WTC11 (cell line): ENCODE results near the gene PRPSAP2. TPM values are rescaled to one million over a fixed set of nuclear protein-coding genes. Genes with fewer than 3 reads are reported as not detected.

Source experiments
- ATAC-seq: fragments of 200-7000 bp; cut with Tn5 transposase; 2 replicates; pipeline ENCODE4 v1.10.0; 2021; ENCODE audit warnings: mild to moderate bottlenecking, moderate library complexity
- CTCF ChIA-PET: fragments of 300-600 bp; sonication (Branson Sonifier 250); formaldehyde crosslinking; loops from one replicate; lab custom pipeline; 2021; ENCODE audit warnings: antibody characterized with exemption; lab: Charles Lee
- POLR2A ChIA-PET: fragments of 350-600 bp; sonication (Branson Sonifier 250); formaldehyde crosslinking; loops from one replicate; lab custom pipeline; 2021; ENCODE audit warnings: antibody characterized with exemption; lab: Charles Lee
- DNase-seq: peaks from one replicate; pipeline ENCODE4 v3.0.0; 2021; ENCODE audit warnings: low spot score
- H3K27ac Mint-ChIP-seq: 2 replicates; pipeline ENCODE4 v1.8.0; 2021; ENCODE audit warnings: mixed read lengths
- H3K27me3 Mint-ChIP-seq: 2 replicates; pipeline ENCODE4 v1.8.0; 2021; ENCODE audit warnings: low read depth, mild to moderate bottlenecking, moderate library complexity, mixed read lengths
- H3K36me3 Mint-ChIP-seq: 2 replicates; pipeline ENCODE4 v1.8.0; 2021; ENCODE audit warnings: mixed read lengths
- H3K4me1 Mint-ChIP-seq: 2 replicates; pipeline ENCODE4 v1.8.0; 2022; ENCODE audit warnings: mixed read lengths
- H3K4me3 Mint-ChIP-seq: 2 replicates; pipeline ENCODE4 v1.8.0; 2021; ENCODE audit warnings: mild to moderate bottlenecking, moderate library complexity, mixed read lengths
- H3K9me3 Mint-ChIP-seq: 2 replicates; pipeline ENCODE4 v1.8.0; 2021; ENCODE audit warnings: mixed read lengths
- CREB1 ChIP-seq: sonication (generic); formaldehyde crosslinking; IDR thresholded peaks from 2 replicates; pipeline ENCODE4 v1.8.0; 2023; ENCODE audit warnings: mild to moderate bottlenecking, missing genetic modification reagents
- E2F1 ChIP-seq: sonication (generic); formaldehyde crosslinking; IDR thresholded peaks from 2 replicates; pipeline ENCODE4 v1.8.0; 2022; ENCODE audit warnings: mild to moderate bottlenecking, missing genetic modification reagents
- E2F5 ChIP-seq: sonication (generic); formaldehyde crosslinking; IDR thresholded peaks from 2 replicates; pipeline ENCODE4 v1.8.1; 2022; ENCODE audit warnings: mild to moderate bottlenecking, moderate library complexity, missing genetic modification reagents
- EMX1 ChIP-seq: fragments of 250-450 bp; sonication (Bioruptor Pico); IDR thresholded peaks from 2 replicates; pipeline ENCODE4 v1.8.0; 2021; ENCODE audit warnings: mild to moderate bottlenecking
- ETV6 ChIP-seq: sonication (generic); formaldehyde crosslinking; IDR thresholded peaks from 2 replicates; pipeline ENCODE4 v1.8.1; 2022; ENCODE audit warnings: mild to moderate bottlenecking, missing genetic modification reagents
- KAT7 ChIP-seq: sonication (generic); formaldehyde crosslinking; IDR thresholded peaks from 2 replicates; pipeline ENCODE4 v1.8.1; 2023; ENCODE audit warnings: missing genetic modification reagents, mild to moderate bottlenecking, borderline replicate concordance
- MAX ChIP-seq: sonication (generic); formaldehyde crosslinking; IDR thresholded peaks from 2 replicates; pipeline ENCODE4 v1.8.0; 2022; ENCODE audit warnings: mild to moderate bottlenecking, missing genetic modification reagents
- MYBL2 ChIP-seq: sonication (generic); formaldehyde crosslinking; IDR thresholded peaks from 2 replicates; pipeline ENCODE4 v1.8.1; 2023; ENCODE audit warnings: mild to moderate bottlenecking, moderate library complexity, missing genetic modification reagents
- NFATC4 ChIP-seq: fragments of 250-450 bp; sonication (Bioruptor Pico); IDR thresholded peaks from 2 replicates; pipeline ENCODE4 v1.9.0; 2021; ENCODE audit warnings: mild to moderate bottlenecking
- NFE2L1 ChIP-seq: sonication (generic); formaldehyde crosslinking; IDR thresholded peaks from 2 replicates; pipeline ENCODE4 v1.8.1; 2023; ENCODE audit warnings: missing genetic modification reagents
- NFYB ChIP-seq: sonication (generic); formaldehyde crosslinking; conservative IDR thresholded peaks from 2 replicates; pipeline ENCODE4 v1.8.0; 2022; ENCODE audit warnings: low read depth, missing genetic modification reagents
- RELA ChIP-seq: sonication (generic); formaldehyde crosslinking; IDR thresholded peaks from 2 replicates; pipeline ENCODE4 v1.8.1; 2022; ENCODE audit warnings: missing genetic modification reagents, mild to moderate bottlenecking, borderline replicate concordance
- RORB ChIP-seq: fragments of 250-450 bp; sonication (Bioruptor Pico); IDR thresholded peaks from 2 replicates; pipeline ENCODE4 v1.9.0; 2021; ENCODE audit warnings: mild to moderate bottlenecking
- TCF7 ChIP-seq: sonication (generic); formaldehyde crosslinking; IDR thresholded peaks from 2 replicates; pipeline ENCODE4 v1.8.0; 2022; ENCODE audit warnings: mild to moderate bottlenecking, low read depth, missing genetic modification reagents, moderate library complexity
- TEAD1 ChIP-seq: sonication (generic); formaldehyde crosslinking; IDR thresholded peaks from 2 replicates; pipeline ENCODE4 v1.8.0; 2022; ENCODE audit warnings: mild to moderate bottlenecking, missing genetic modification reagents
- TEAD4 ChIP-seq: sonication (generic); formaldehyde crosslinking; IDR thresholded peaks from 2 replicates; pipeline ENCODE4 v1.8.0; 2022; ENCODE audit warnings: mild to moderate bottlenecking, missing genetic modification reagents
- ZNF121 ChIP-seq: sonication (generic); formaldehyde crosslinking; IDR thresholded peaks from 2 replicates; pipeline ENCODE4 v1.8.0; 2023; ENCODE audit warnings: missing genetic modification reagents
- ZNF138 ChIP-seq: sonication (generic); formaldehyde crosslinking; conservative IDR thresholded peaks from 2 replicates; pipeline ENCODE4 v1.8.1; 2022; ENCODE audit warnings: mild to moderate bottlenecking, moderate library complexity, missing genetic modification reagents
- ZNF425 ChIP-seq: fragments of 250-450 bp; sonication (Bioruptor Pico); conservative IDR thresholded peaks from 2 replicates; pipeline ENCODE4 v1.9.0; 2021; ENCODE audit warnings: mild to moderate bottlenecking
- total RNA-seq: library from RNA; stranded (reverse); gene quantifications from 3 replicates; pipeline ENCODE4 v1.2.3, GENCODE V29; 2021
- TF ChIP-seq, protein P1 (sequence below): sonication (generic); formaldehyde crosslinking; IDR thresholded peaks from 2 replicates; pipeline ENCODE4 v1.8.0; 2022; ENCODE audit warnings: mild to moderate bottlenecking, missing genetic modification reagents
- TF ChIP-seq, protein P2 (sequence below): sonication (generic); formaldehyde crosslinking; IDR thresholded peaks from 2 replicates; pipeline ENCODE4 v1.8.0; 2023; ENCODE audit warnings: missing genetic modification reagents, mild to moderate bottlenecking, borderline replicate concordance

PRPSAP2 gene
- total RNA-seq, 1 experiment from 2014 or later, result 50.9 TPM

DNA sequence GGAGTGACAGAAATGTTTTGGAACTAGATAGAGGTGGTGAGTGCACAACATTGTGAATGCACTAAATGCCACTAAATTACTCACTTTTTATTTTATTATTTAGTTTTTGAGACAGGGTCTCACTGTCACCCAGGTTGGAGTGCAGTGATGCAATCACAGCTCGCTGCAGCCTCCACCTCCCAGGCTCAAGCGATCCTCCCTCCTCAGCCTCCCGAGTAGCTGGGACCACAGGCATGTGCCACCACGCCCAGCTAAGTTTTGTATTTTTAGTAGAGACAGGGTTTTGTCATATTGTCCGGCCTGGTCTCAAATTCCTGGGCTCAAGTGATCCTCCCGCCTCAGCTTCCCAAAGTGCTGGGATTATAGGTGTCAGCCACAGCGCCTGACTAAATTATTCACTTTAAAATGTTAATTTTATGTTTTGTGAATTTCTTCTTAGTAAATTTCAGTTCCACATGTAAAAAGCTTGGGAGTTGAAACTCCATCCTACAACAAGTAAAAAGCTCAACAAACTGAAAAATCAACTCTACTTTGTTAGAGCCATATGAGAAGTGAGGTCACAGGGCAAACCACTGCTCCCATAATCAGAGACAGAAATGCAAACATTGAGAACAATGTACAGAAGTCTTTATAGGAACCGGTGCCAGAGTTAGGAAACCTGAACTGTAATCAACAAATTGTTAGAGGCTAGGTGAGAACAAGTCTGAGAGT, 80.2 kb downstream of the PRPSAP2 start (continued):
- TF ChIP-seq, protein P1, sequence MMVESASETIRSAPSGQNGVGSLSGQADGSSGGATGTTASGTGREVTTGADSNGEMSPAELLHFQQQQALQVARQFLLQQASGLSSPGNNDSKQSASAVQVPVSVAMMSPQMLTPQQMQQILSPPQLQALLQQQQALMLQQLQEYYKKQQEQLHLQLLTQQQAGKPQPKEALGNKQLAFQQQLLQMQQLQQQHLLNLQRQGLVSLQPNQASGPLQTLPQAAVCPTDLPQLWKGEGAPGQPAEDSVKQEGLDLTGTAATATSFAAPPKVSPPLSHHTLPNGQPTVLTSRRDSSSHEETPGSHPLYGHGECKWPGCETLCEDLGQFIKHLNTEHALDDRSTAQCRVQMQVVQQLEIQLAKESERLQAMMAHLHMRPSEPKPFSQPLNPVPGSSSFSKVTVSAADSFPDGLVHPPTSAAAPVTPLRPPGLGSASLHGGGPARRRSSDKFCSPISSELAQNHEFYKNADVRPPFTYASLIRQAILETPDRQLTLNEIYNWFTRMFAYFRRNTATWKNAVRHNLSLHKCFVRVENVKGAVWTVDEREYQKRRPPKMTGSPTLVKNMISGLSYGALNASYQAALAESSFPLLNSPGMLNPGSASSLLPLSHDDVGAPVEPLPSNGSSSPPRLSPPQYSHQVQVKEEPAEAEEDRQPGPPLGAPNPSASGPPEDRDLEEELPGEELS (CRISPR knock-in tag), result no peak
- TF ChIP-seq EMX1 (CRISPR knock-in tag) (no peak), TEAD4 (no peak), ZNF121 (no peak), KAT7 (no peak), RELA (CRISPR knock-in tag) (no peak), NFATC4 (CRISPR knock-in tag) (no peak), NFE2L1 (no peak), E2F5 (CRISPR knock-in tag) (no peak)
- TF ChIP-seq, all 79 proteins: peak for 0

DNA sequence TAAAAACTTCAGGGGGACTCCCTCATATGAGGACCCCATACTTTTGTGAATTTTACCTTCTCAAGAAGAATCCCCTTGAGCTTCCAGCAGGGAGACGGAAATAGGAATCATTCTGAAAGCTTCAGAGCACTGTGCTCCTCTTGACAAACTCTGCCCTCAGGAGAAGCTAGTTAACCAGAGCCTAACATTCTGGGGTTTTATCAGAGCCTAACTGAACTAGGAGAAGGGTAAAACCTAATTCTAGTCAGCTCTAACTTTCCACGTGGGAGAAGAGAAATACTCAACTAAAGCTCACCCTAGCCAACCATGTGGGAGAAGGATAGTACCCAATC, 80.7 kb downstream of the PRPSAP2 start:
- ChIA-PET CTCF (interaction anchor here (1.1 to 1.9 kb wide), 2 partner anchors 13 to 23 kb away, joined by 3 to 5 read pairs; partner anchors contain the start of gene SLC5A10), POLR2A (interaction anchor here (1.0 kb wide), 1 partner anchor 62 kb away, joined by 3 read pairs; no protein-coding TSS in a partner anchor)
- no peaks in the 10 kb centered on the region for H3K4me1 Mint-ChIP-seq
- H3K36me3 Mint-ChIP-seq, result no peaks in the 10 kb centered on the region
- TF ChIP-seq NFYB (CRISPR knock-in tag) (no peak), MAX (CRISPR knock-in tag) (no peak), ZNF425 (no peak), TCF7 (CRISPR knock-in tag) (no peak), ZNF138 (CRISPR knock-in tag) (no peak), KAT7 (no peak), MYBL2 (CRISPR knock-in tag) (no peak), TEAD1 (CRISPR knock-in tag) (no peak), ETV6 (CRISPR knock-in tag) (no peak), CREB1 (CRISPR knock-in tag) (no peak), E2F1 (CRISPR knock-in tag) (no peak), RORB (CRISPR knock-in tag) (no peak)
- TF ChIP-seq, protein P2, sequence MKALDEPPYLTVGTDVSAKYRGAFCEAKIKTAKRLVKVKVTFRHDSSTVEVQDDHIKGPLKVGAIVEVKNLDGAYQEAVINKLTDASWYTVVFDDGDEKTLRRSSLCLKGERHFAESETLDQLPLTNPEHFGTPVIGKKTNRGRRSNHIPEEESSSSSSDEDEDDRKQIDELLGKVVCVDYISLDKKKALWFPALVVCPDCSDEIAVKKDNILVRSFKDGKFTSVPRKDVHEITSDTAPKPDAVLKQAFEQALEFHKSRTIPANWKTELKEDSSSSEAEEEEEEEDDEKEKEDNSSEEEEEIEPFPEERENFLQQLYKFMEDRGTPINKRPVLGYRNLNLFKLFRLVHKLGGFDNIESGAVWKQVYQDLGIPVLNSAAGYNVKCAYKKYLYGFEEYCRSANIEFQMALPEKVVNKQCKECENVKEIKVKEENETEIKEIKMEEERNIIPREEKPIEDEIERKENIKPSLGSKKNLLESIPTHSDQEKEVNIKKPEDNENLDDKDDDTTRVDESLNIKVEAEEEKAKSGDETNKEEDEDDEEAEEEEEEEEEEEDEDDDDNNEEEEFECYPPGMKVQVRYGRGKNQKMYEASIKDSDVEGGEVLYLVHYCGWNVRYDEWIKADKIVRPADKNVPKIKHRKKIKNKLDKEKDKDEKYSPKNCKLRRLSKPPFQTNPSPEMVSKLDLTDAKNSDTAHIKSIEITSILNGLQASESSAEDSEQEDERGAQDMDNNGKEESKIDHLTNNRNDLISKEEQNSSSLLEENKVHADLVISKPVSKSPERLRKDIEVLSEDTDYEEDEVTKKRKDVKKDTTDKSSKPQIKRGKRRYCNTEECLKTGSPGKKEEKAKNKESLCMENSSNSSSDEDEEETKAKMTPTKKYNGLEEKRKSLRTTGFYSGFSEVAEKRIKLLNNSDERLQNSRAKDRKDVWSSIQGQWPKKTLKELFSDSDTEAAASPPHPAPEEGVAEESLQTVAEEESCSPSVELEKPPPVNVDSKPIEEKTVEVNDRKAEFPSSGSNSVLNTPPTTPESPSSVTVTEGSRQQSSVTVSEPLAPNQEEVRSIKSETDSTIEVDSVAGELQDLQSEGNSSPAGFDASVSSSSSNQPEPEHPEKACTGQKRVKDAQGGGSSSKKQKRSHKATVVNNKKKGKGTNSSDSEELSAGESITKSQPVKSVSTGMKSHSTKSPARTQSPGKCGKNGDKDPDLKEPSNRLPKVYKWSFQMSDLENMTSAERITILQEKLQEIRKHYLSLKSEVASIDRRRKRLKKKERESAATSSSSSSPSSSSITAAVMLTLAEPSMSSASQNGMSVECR, result no peak
- TF ChIP-seq, protein P1 (CRISPR knock-in tag), result no peak
- no peak overlapping the region; the same call in 1 of the 2 replicates for H3K27ac Mint-ChIP-seq
- H3K4me3 Mint-ChIP-seq, result no peak overlapping the region
- no peaks in the 10 kb centered on the region for H3K27me3 Mint-ChIP-seq
- ATAC-seq, result no peak
- no peaks in the 10 kb centered on the region for H3K9me3 Mint-ChIP-seq
- no peak for DNase-seq
